Measurements from ENCODE around the gene UST.
"Not testable (repeated sequence)": the region's sequence is repeated elsewhere in the genome, so short reads cannot be mapped to it uniquely, and the experiment has no call there.

Gene UST

GRCh38 chr6:148768646-148769270 lies 21.9 kb downstream of the UST start:
- DNase-seq, result no peak

GRCh38 chr6:148769304-148769968 lies 22.6 kb downstream of the UST start:
- no peak for DNase-seq

DNA sequence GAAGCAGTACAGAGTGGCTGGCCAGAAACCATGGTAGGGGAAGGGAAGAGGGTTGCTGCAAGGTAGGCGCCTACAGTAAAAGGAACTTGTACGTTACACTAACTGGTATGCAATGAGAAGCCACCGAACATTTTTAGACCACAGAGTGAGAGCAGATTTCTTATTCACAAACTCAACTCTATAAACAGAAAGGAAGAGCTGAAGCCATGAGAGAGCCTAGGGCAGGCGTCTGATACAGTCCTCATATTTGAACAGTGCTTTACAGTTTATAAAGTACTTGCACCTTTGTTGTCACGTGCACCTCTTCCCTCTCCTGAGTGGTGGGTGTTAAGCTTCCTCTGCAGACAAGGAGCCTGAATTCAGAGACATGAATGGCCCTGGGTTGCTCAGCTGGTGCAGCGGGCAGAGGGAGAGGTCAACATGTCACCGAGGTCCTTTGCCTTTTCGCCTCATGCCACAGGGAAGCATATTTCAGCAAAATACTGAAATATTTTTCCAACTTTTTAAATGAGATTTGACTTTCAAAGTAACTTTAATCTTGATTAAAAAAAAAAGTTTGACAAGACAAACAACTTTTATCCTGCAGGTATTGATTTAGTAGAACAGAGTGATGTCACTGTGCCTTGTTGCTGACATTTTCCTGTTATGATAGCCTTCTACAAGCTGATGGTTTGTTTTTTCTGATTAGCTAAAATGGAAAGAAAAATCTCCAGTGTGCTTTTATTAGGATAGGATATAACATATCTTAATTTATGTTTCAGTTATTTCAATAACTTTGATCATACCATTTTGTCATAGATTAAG lies 23.8 kb downstream of the UST start:
- no peak for DNase-seq

DNA sequence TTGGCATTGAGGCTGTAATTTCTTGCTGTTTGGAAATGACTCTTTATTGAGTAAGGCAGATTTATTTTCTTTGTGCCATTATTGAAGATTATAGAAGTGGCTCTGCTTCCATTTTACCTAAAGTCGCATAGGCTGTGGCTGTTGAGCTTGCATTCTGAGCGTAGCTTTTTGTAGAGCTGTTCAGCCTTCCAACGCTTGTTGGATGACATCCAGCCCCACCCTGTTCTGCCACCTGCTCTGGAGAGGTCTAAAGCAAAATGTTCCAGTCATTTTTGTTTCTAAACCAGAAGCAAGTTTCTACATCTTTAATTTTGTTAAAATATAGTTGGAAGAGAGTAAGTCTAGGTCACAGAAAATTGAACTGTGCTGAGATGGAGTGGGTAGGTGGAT lies 24.4 kb downstream of the UST start:
- no peak for DNase-seq

- DNase-seq, result no peak
These were observed 25.2 kb downstream of the UST start for GRCh38 chr6:148771896-148772554.

- no peak for DNase-seq
These were observed 28.3 kb downstream of the UST start for GRCh38 chr6:148775161-148775560.

- no peak for DNase-seq
These were observed 29.8 kb downstream of the UST start for GRCh38 chr6:148776321-148777308.

GRCh38 chr6:148779142-148779562 lies 32.3 kb downstream of the UST start:
- DNase-seq, result no peak

DNA sequence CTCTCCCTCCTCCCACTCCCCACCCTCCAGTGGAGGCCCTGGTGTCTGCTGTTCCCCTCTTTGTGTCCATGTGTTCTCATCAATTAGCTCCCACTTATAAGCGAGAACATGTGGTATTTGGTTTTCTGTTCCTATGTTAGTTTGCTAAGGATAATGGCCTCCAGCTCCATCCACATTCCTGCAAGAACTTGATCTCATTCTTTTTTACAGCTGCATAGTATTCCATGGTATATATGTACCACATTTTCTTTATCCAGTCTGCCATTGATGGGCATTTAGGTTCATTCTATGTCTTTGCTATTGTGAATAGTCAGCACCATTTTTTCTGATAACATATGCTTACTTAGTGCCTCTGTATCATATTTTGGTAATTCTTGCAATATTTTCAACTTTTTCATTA lies 33.6 kb downstream of the UST start:
- DNase-seq, result not testable (repeated sequence)

DNA sequence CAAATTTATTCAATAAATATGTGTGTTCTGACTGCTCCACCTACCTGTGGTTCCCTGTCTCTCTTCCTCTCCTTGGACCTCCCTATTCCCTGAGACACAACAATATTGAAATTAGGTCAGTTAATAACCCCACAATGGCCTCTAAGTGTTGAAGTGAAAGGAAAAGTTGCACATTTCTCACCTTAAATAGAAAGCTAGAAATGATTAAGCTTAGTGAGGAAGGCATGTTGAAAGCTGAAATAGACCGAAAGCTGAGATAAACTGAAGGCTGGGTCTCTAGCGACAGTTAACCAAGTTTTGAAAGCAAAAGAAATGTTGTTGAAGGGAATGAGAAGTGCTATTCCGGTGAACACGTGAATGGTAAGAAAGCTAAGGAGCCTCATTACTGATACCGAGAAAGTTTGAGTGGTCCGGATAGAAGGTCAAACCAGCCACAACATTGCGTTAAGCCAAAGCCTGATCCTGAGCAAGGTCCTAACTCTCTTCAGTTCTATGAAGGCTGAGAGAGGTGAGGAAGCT lies 34.1 kb downstream of the UST start:
- no peak for DNase-seq

- no peak for DNase-seq
These were observed 43.1 kb downstream of the UST start for GRCh38 chr6:148789948-148790347.

DNA sequence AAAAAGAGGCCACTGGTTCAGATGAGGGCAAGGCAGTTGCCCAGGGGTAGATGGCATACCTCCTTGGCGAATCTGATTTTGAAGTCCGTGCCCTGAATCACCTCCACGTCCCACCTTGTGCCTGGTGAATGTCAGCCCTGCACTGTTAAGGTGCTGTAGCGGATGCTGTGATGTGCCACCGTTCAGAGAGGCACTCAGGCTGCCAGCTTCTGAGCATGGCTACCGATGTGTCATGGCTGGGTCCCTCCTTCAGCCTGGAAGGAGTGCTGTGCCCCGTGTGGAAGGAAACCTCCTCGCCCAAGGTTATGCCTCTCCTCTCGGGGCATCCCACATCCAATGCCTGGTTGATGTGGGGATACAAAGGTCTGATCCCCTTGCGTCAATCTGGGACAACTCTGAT lies 43.6 kb downstream of the UST start:
- DNase-seq, result no peak

DNA sequence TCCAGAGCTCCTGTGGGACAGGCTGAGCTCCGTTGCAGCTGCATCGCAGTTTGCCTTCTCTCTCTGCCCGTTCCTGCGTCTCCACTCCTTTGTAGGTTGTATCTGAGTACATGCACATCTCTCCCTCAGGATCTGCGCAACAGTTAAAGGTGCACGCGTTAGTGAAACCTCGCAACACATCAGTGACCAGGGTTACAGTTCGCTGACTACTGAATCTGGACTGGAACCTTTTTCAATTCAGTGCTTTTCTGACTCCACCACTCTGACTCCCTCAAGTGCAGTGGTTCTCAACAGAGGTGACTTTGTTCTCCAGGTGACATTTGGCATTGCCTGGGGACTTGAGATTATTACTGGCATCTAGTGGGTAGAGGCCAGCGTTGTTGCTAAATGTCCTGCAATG lies 44.0 kb downstream of the UST start:
- no peak for DNase-seq

DNA sequence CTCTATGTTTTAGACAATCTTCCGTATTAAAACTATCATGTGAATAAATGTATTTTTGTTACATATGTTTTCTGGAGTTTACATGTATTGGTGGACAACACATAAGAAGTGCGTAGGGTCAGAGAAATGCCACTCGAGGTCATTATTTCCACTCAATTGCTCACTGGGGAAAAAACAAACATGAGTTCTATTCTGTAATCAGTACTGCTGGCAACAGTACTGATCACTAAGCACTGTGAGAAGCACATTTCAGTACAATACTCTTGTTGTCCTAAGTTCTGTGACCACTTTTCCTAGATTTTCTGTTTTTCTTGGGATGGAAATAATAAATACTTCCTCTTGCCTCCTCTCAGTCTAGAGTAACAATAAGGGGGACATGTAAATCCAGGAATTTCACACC lies 44.5 kb downstream of the UST start:
- DNase-seq, result no peak

DNA sequence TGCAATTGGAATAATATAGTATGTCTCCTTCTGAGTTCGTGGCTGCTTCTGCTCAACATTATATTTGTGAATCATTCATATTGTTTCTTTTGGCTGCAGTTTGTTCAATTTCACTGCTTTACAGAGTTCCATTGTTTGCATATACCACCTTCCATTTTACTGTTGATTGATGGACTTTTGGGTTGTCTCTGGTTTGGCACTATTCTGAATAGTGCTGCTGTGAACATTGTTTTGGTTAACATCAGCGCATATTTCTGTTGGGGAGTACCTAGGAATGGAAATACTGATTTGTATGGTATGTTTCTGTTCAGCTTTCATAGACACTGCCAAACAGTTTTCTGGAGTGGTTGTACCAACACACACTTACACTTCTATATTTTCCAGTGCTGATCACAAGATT lies 46.9 kb downstream of the UST start:
- DNase-seq, result no peak

DNA sequence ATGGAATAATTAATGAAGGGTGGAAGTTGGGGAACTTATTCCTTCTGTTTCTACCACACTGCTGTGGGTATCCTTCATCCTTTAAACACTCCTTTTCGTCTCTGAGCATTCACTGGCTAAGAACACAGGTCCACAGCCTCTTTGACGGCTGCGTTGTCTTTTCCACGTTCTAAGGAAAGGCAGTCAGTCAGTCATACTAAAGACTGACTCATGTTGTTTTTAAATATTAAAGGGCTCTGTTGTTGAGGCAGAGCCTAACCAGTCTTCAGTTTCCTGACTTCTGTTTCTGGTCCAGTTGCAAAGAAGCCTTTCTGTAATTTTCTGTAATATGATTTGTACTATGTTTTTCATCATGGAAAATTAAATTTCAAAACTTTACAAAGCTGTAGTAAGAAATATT lies 48.0 kb downstream of the UST start:
- no peak for DNase-seq

- DNase-seq, result no peak
These were observed 48.7 kb downstream of the UST start for GRCh38 chr6:148795563-148795962.

DNA sequence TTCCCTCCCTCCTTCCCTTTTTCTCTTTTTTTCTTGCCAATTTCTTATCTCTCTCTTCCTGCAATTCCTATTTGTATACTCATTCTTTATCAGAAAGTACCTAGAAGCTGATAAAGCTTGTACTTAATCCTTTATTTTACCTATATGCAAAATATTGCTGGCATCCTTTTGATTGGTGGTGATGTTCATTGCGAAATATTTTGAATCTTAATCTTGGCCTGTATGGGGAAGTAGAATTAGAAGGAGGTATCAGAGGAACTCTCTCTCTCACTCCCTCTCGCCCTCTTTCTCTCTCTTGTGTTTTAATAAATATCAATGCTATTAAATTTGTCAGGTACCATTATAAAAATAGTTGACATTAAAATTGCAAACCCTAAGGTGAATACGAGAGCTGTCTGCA lies 52.8 kb downstream of the UST start:
- DNase-seq, result no peak

GRCh38 chr6:148800536-148800935 lies 53.7 kb downstream of the UST start:
- no peak for DNase-seq

GRCh38 chr6:148803979-148804378 lies 57.1 kb downstream of the UST start:
- DNase-seq, result no peak

- no peak for DNase-seq
These were observed 58.9 kb downstream of the UST start for GRCh38 chr6:148805777-148806176.

DNA sequence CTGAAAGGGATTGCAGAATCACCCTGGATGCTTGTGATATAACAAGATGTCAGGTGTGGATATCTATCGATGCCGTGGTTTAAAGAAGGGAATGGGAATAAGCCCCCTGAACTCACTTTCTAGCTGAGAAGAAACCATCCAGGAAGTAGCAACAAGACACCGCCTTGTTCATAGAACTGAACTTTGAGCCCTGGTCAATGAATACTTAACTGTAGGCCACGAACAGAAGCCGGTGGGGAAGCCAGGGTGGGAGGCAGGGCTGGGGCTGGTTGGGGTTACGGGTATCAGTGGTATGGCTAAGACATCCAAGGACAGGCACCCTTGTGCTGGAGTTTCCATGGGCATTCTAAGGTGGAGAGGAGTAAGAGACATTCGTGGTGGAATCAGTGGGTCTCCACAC lies 61.0 kb downstream of the UST start:
- DNase-seq, result no peak
